HAP-1 (cell line): ENCODE data around the gene ABCF2.

Source experiments
- DNase-seq, 2 experiments: peaks; one replicate each; pipeline ENCODE4 v3.0.0-alpha.2; 2016 to 2020; ENCODE audit warnings: low spot score in 2 of 2
- H3K27me3 ChIP-seq: fragments of 250-450 bp; sonication (Bioruptor Pico); 2 replicates; pipeline ENCODE4 v1.5.1; 2020; ENCODE audit warnings: low read depth, mild to moderate bottlenecking, moderate library complexity
- H3K36me3 ChIP-seq: fragments of 250-450 bp; sonication (Bioruptor Pico); replicated peaks from 2 replicates; pipeline ENCODE4 v1.5.1; 2020; ENCODE audit warnings: mild to moderate bottlenecking
- H3K4me1 ChIP-seq: fragments of 250-450 bp; sonication (Bioruptor Pico); 2 replicates; pipeline ENCODE4 v1.5.1; 2020; ENCODE audit warnings: mild to moderate bottlenecking
- H3K4me3 ChIP-seq: fragments of 250-450 bp; sonication (Bioruptor Pico); 2 replicates; pipeline ENCODE4 v1.5.1; 2020; ENCODE audit warnings: mild to moderate bottlenecking, moderate library complexity
- H3K9me3 ChIP-seq: fragments of 250-450 bp; sonication (Bioruptor Pico); 2 replicates; pipeline ENCODE4 v1.5.1; 2020; ENCODE audit warnings: mild to moderate bottlenecking, moderate library complexity
- in situ Hi-C: fragments of 300-500 bp; cut with MboI; formaldehyde crosslinking; loops from 3 replicates; pipeline ENCODE4 v1.14.3; 2020; ENCODE audit warnings: low sequenced_read_pairs, inconsistent platforms, mixed read lengths

Gene ABCF2

DNA sequence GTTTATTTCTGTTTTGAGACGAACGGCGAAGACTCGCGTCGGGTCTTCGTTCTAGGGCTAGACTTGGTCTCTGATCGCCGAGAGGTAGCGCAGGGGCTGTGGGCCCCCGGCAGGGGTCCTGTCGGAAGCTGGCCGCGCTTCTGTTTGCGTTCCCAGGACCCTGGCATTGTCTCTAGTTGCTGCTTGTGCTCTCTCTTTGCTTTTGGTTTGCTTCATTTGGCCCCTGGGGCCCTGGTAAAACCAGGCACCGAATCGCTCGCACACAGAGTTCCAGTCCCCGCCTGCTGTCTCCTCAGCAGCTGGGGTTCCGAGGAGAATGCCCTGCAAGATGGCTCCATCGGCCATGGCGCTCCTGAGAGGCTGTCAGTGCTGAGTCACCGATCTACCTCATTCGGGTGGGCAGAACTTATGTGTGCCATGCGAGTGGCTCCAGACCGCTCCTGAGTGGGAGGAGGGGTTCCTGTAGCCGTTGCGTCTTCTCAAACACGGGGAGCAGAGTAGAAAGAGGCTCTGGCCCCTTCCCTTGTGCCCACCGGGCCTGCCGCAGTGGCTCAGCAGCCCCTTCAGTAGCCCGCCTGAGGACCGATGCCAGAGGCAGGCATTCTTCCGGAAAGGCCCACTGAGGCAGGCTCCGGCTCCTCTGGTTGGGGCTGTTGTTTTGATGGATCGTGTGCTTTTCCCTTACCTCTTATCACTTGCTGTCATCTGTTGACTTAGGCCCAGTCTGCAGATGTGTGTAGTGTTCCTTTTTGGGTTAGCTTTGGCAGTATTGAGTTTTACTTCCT lies 6.1 kb upstream of the ABCF2 start:
- Histone ChIP-seq H3K4me1 (peaks cover 17% of the 10 kb centered on the region), H3K27me3 (no peaks in the 10 kb centered on the region), H3K9me3 (no peaks in the 10 kb centered on the region), H3K36me3 (peaks cover 47% of the 10 kb centered on the region), H3K4me3 (peak overlapping the region; percentile 89)
- DNase-seq: peak in 1 of 2 experiments; percentile 44
- in situ Hi-C loops: no loop called here

DNA sequence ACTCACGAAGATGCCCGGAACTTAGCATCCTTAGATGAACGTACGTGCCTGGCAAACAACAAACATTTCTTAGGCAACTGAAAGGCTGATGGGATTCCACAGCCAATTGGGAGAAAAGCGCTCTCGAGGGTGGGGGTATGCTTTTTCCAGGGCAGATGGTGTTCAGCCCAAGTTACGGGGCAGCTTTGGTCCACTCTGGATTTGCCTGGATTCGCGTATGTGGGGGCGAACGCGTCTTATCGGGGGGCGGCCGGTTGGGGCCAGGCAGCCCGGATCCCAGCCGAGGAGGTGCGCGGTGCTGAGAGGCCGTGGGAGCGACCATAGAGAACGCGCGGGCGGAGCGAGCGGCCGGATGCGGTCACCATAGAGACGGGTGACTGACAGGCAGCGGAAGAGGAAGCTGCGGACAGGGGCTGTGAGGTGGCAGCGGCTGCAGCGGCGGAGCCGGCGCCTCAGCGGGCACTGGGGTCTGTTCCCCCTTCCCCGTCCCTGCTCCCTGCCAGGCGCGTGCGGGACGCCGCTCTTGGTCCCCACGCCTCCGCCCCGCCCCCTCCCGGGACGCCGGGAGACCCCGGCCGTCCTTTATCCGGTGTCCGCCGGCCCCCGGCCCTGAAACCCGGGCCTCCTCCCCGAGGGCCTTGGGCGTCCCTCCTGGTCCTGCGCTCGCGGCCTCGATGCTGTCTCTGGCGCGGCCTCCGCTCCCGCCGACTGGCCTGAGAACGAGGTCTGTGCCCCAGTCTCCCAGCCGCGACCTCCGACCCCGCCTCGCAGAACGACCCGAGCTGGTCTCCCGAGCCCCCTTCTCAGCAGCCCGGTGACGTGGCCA lies 5.3 kb upstream of the ABCF2 start, which contains the start of gene CHPF2:
Gene CHPF2 (plus strand): TSS at position 393 of the 826 bp plus-strand sequence. CDS start 1,529 bp downstream, outside the sequence.
- no peaks in the 10 kb centered on the region for H3K27me3 ChIP-seq
- peak within 1 kb of the TSS; percentile 89 for H3K4me3 ChIP-seq
- peaks cover 20% of the 10 kb centered on the region for H3K4me1 ChIP-seq
- peaks cover 39% of the 10 kb centered on the region for H3K36me3 ChIP-seq
- peak; percentile 79 to 93 for DNase-seq
- no peaks in the 10 kb centered on the region for H3K9me3 ChIP-seq
- in situ Hi-C loops: no loop called here

DNA sequence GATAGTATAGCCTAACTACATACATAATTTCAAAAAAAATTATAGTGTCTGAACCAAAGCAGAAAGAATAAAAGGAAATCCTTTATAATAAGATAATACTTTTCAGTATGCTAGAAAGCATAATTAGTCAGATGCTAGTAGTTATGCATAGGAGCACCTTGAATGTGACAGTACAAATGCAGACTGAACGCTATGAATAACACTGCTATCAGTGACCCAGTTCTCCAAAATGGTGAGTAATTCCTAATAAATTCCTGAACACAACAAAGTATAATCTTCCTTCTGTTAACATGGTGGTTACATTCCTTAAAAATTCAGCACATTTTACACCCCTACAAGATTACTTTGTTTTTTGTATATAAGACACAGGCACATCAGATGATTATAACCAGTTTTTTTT lies 4.1 kb upstream of the ABCF2 start:
- peaks cover 26% of the 10 kb centered on the region for H3K36me3 ChIP-seq
- H3K27me3 ChIP-seq: no peaks in the 10 kb centered on the region
- H3K4me3 ChIP-seq: peak overlapping the region; percentile 89; the same call in 1 of the 2 replicates
- no peak for DNase-seq
- peaks cover 20% of the 10 kb centered on the region for H3K4me1 ChIP-seq
- in situ Hi-C loops: no loop called here
- no peaks in the 10 kb centered on the region for H3K9me3 ChIP-seq

DNA sequence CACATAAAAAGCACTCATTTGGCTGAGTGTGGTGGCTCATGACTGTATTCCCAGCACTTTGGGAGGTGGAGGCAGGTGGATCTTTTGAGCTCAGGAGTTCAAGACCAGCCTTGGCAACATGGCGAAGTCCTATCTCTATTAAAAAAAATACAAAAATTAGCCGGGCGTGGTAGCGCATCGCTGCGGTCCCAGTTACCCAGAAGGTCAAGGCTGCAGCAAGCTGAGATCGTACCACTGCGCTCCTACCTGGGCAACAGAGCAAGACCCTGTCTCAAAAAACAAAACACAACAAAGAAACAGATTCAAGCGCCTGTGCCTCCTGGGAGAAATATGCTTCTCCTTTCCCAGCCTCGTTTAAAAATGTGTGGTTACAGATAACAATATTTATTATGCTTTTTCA lies 2.2 kb upstream of the ABCF2 start:
- peaks cover 24% of the 10 kb centered on the region for H3K4me1 ChIP-seq
- H3K36me3 ChIP-seq: peaks cover 19% of the 10 kb centered on the region
- in situ Hi-C loops: no loop called here
- no peak for DNase-seq
- H3K4me3 ChIP-seq: no peak overlapping the region
- H3K9me3 ChIP-seq: no peaks in the 10 kb centered on the region
- no peaks in the 10 kb centered on the region for H3K27me3 ChIP-seq

DNA sequence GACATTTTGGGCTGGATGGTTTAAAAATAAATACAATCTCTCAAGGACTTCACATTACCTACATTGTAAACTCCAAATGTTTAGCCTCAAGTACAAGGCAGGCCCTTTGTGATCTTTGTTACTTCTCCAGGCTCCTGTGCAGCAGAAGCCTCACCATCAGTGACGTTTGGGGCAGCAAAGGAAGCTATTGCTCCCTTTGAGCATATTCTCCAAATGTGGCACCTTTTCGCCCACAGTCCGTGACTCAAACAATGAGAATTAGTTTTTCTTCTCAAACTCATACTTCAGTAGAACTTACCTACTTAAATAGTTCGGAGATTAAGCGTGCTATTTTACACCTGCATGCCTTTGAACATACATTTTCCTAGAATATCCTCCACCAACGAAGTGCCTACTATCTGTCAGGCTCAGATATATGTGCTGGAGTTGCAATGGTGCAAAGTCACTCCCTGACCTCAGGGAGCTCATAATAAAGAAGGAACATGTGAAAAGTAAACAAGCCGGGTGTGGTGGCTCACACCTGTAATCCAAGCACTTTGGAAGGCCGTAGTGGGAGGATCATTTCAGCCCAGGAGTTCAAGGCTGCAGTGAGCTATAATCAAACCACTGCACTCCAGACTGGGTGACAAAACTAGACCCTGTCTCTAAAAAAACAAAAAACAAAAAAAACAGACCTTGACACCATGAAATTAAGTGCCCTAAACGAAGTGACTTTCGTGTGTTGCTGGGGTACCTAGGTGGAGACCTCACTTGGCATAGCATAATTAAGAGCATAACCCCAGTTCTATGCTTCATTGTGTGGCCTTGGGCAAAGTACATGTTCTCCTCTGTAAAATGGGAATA lies 1.2 kb upstream of the ABCF2 start:
- DNase-seq: no peak
- Histone ChIP-seq H3K4me3 (peak overlapping the region; percentile 65), H3K27me3 (no peaks in the 10 kb centered on the region), H3K9me3 (no peaks in the 10 kb centered on the region), H3K4me1 (peaks cover 19% of the 10 kb centered on the region), H3K36me3 (peaks cover 25% of the 10 kb centered on the region)
- in situ Hi-C loops: no loop called here

DNA sequence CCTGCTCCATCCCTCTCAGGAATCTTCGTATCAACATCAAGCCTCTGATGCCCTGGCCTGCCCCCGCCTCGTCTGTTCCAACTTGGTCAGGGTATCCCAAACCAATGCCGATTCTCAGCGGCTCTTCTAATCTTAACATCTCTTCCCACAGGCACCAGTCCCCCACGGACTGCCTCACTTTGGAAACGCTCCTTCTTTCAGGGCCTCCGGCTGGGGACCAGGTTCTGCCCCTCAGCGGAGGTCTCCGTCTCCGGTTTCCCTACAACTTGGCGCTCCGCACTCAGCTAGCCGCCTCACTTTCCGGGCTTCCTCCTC lies 488 bp downstream of the ABCF2 start:
- Histone ChIP-seq H3K36me3 (peaks cover 39% of the 10 kb centered on the region), H3K27me3 (no peaks in the 10 kb centered on the region), H3K4me3 (peak overlapping the region; percentile 65), H3K9me3 (no peaks in the 10 kb centered on the region), H3K4me1 (peaks cover 16% of the 10 kb centered on the region)
- DNase-seq: no peak
- in situ Hi-C loops: no loop called here

DNA sequence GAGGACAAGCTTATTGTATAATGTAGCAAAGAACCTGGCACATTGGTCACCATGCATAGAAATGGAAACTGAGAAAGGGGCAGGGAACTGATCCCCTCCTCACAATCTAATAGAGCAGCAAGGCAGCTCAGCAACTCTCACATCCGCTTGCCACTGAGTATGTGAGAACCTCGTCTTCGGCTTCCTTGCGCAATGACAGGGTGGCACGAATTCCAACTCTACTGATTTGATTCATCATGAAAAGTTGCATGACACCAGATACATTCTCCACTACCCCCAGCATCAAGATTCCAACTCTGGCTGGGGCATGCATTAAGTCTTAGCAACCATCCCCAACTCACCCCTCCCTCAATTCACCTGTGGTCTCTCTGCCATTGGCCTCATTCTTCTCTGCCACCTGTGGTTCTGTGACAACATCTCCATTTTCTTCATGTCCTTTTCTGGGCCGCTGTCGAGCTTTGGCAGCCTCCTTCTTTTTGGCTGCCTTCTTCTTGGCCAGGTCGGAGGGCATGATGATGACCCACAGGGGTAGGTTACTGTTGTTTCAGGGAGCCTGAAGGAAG lies 976 bp downstream of the ABCF2 start:
- peaks cover 42% of the 10 kb centered on the region for H3K36me3 ChIP-seq
- no peaks in the 10 kb centered on the region for H3K27me3 ChIP-seq
- H3K9me3 ChIP-seq: no peaks in the 10 kb centered on the region
- no peak for DNase-seq
- in situ Hi-C loops: no loop called here
- peaks cover 11% of the 10 kb centered on the region for H3K4me1 ChIP-seq
- H3K4me3 ChIP-seq: peak overlapping the region; percentile 65

DNA sequence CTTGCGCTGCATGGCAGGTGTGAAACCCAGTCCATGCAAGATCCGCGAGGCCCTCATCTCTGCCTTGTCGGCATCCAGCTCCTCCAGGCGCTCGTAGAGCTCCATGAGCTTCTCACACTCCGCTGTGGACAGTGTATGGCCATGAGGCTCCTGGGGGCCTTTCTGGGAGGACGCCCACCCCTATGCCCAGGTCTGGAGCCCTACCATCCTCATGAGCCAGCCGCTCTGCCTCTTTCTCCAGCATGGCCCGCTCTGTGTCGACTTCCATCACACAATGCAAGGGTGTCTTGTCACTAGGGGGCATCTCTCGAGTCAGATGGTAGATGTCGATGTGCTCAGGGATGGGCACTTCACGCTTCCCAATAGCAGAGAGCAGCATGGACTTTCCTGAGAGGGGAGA lies 3.3 kb downstream of the ABCF2 start:
- DNase-seq: no peak
- H3K36me3 ChIP-seq: peaks cover 62% of the 10 kb centered on the region
- no peaks in the 10 kb centered on the region for H3K9me3 ChIP-seq
- H3K4me3 ChIP-seq: no peak overlapping the region
- H3K4me1 ChIP-seq: peaks cover 10% of the 10 kb centered on the region
- no peaks in the 10 kb centered on the region for H3K27me3 ChIP-seq
- in situ Hi-C loops: no loop called here

DNA sequence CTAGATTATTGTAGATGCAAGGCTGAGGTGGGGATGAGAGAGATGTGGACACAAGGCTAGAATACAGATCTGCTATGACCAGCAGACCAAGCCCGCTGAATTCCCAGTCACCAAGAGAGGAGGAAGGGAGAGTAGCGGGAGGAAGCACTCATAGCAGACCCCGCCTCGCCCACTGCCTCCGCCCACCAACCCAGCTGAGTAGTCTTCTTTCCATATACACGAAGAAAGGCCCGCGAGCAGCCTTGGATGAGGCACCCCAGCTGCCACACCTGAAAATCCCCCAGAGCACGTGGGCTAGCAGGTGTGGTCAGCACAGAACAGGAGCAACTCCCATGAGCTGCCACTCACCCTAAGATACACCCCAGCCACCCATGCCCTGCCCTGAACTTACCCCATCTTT lies 8.8 kb downstream of the ABCF2 start:
- Histone ChIP-seq H3K4me1 (no peaks in the 10 kb centered on the region), H3K27me3 (no peaks in the 10 kb centered on the region), H3K36me3 (peaks cover 93% of the 10 kb centered on the region), H3K9me3 (no peaks in the 10 kb centered on the region), H3K4me3 (no peak overlapping the region)
- no peak for DNase-seq
- in situ Hi-C loops: no loop called here

DNA sequence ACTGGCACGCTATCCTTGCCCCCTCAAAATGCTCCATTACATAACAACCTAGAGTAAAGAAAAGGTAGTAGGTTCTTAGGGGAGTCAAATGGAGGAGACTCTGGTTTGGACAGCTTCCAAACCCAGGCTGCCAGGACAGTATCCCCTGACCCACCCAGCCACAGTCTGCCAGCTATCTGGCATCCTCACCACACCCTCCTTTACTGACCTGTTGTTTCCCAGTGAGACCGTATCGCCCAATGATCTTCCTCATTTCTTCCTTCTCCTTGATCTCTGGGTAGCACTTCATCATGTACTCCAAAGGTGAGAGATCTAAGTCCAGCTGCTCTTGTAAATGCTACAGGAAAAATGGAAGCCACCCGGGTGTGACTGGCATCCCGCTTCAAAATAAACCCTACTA lies 11.6 kb downstream of the ABCF2 start:
- Histone ChIP-seq H3K27me3 (no peaks in the 10 kb centered on the region), H3K9me3 (no peaks in the 10 kb centered on the region), H3K4me3 (no peak overlapping the region), H3K4me1 (no peaks in the 10 kb centered on the region), H3K36me3 (peaks cover 73% of the 10 kb centered on the region)
- in situ Hi-C loops: no loop called here
- no peak for DNase-seq

DNA sequence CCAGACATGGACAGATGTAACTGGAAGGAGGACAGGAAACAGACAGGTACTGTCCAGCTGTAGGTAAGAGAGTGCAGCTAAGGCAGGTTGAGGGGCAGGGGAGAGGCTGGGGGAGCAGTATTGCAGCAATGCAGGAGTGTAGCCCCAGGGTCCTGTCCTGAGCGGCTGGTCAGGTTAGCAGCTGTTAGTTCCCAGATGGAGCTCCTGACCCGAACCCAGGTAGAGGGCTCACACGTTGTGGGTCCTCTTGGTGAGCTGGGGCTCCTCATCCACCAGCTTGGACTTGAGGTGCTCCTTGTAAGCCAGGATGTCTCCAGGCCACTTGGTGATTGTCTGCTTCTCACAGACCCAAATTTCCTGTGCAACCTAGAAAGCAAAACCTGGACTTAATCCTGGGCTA lies 13.2 kb downstream of the ABCF2 start:
- H3K4me3 ChIP-seq: no peak overlapping the region
- in situ Hi-C loops: no loop called here
- no peaks in the 10 kb centered on the region for H3K9me3 ChIP-seq
- H3K27me3 ChIP-seq: no peaks in the 10 kb centered on the region
- H3K36me3 ChIP-seq: peaks cover 61% of the 10 kb centered on the region
- no peak for DNase-seq
- no peaks in the 10 kb centered on the region for H3K4me1 ChIP-seq

DNA sequence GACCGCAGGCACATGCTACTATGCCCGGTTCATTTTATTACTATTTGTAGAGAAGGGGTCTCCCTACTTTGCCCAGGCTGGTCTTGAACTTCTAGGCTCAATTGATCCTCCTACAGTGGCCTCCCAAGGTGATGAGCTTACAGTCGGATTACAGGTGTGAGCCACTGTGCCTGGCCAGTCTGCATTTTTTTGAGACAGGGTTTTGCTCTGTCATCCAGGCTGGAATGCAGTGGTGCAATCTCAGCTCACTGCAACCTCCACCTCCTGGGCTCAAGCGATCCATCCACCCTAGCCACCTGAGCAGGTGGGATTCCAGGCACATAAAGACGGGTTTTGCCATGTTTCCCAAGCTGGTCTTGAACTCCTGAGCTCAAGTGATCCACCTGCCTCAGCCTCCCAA lies 14.4 kb downstream of the ABCF2 start:
- no peak for DNase-seq
- Histone ChIP-seq H3K9me3 (no peaks in the 10 kb centered on the region), H3K4me3 (no peak overlapping the region), H3K27me3 (no peaks in the 10 kb centered on the region), H3K36me3 (peaks cover 49% of the 10 kb centered on the region), H3K4me1 (no peaks in the 10 kb centered on the region)
- in situ Hi-C loops: no loop called here

DNA sequence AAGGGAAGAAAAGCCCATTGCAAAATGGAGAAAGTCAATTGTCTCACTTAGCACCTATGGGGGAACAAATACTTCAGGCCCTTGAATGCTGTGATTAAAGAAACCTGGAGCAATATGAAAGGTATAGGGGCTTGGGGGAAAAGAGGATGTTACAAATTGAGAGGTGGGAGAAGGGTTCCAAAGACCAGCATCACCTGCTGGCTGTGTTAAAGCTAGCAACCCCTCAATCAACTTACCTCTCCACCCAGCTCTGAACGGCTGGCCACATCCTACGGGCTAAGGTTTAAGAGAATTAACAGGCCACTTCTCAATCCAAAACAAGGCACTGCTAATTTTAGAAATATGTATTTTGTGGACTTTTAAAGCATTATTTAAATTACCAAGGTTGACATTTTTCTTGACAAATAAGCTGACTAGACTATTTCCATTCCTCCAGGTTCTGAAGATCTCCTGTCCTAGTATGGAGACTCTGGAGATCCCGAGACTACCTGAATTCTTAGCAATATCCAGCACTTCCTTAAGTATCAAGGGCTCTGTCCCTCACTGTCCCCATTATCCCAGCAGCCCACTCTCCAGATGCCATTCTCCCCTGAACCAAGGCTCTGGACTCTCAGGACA lies 15.7 kb downstream of the ABCF2 start:
- Histone ChIP-seq H3K27me3 (0 out of 2 replicates have a peak, but pooled peaks cover 3% of the 10 kb centered on the region), H3K36me3 (peaks cover 38% of the 10 kb centered on the region), H3K4me1 (no peaks in the 10 kb centered on the region), H3K9me3 (no peaks in the 10 kb centered on the region), H3K4me3 (no peak overlapping the region)
- no peak for DNase-seq
- in situ Hi-C loops: no loop called here
